Fibroblast of lung (primary cell): ENCODE data around the gene ACLY. TPM values are rescaled to one million over a fixed set of nuclear protein-coding genes. Genes with fewer than 3 reads are reported as not detected.

Experiments
- DNase-seq, 2 donors: peaks; one replicate each; pipeline versions ENCODE4 v3.0.0 to v3.0.0-alpha.2; 2010; ENCODE audit warnings: low read depth in 2 of 2
- H2AFZ ChIP-seq: 2 replicates; pipeline ENCODE4 v1.5.1; 2012; ENCODE audit warnings: low read length, control low read depth, inconsistent platforms
- H3K27ac ChIP-seq: 2 replicates; pipeline ENCODE4 v1.5.1; 2011; ENCODE audit warnings: low read length, control low read depth; ENCODE audit not compliant: insufficient read depth
- H3K27me3 ChIP-seq: 2 replicates; pipeline ENCODE4 v1.5.1; 2011; ENCODE audit warnings: mild to moderate bottlenecking, low read length; ENCODE audit not compliant: control insufficient read depth, insufficient read depth
- H3K36me3 ChIP-seq: 2 replicates; pipeline ENCODE4 v1.5.1; 2011; ENCODE audit warnings: low read length; ENCODE audit not compliant: control insufficient read depth, insufficient read depth
- H3K4me1 ChIP-seq: 2 replicates; pipeline ENCODE4 v1.5.1; 2011; ENCODE audit warnings: low read length; ENCODE audit not compliant: control insufficient read depth, insufficient read depth; ENCODE audit errors: extremely low read depth
- H3K4me2 ChIP-seq: 2 replicates; pipeline ENCODE4 v1.5.1; 2011; ENCODE audit warnings: low read length, control low read depth; ENCODE audit not compliant: insufficient read depth; ENCODE audit errors: extremely low read depth
- H3K4me3 ChIP-seq, 4 experiments: fragments of 200-600 bp in 1 of 4; sonication (generic) in 1 of 4; replicated peaks in 1 of 4; 2 replicates each; pipeline ENCODE4 v1.5.1; 2011 to 2016; ENCODE audit warnings: low read length in 4 of 4, low read depth in 3 of 4, mild to moderate bottlenecking in 3 of 4, control low read depth in 2 of 4, inconsistent platforms in 1 of 4, mixed read lengths in 1 of 4; ENCODE audit not compliant: insufficient read depth in 1 of 4; ENCODE audit errors: control extremely low read depth in 1 of 4
- H3K79me2 ChIP-seq: 2 replicates; pipeline ENCODE4 v1.5.1; 2012; ENCODE audit warnings: mild to moderate bottlenecking, low read length, inconsistent platforms; ENCODE audit not compliant: control insufficient read depth, insufficient read depth
- H3K9ac ChIP-seq: 2 replicates; pipeline ENCODE4 v1.5.1; 2011; ENCODE audit warnings: mild to moderate bottlenecking, low read length, control low read depth; ENCODE audit not compliant: insufficient read depth
- H3K9me3 ChIP-seq: 2 replicates; pipeline ENCODE4 v1.5.1; 2012; ENCODE audit warnings: low read depth, low read length; ENCODE audit not compliant: control insufficient read depth, insufficient read depth
- H4K20me1 ChIP-seq: 2 replicates; pipeline ENCODE4 v1.5.1; 2011; ENCODE audit warnings: low read length; ENCODE audit not compliant: control insufficient read depth, insufficient read depth; ENCODE audit errors: extremely low read depth
- EZH2 ChIP-seq: IDR thresholded peaks from 2 replicates; pipeline ENCODE4 v1.5.1; 2012; ENCODE audit warnings: low read length, control low read depth, mild to moderate bottlenecking; ENCODE audit errors: missing control alignments
- polyA plus RNA-seq, 2 donors: library from polyadenylated mRNA; depleted of rRNA in 1 of 2; stranded (reverse) in 1 of 2; unstranded in 1 of 2; fragments of >200 nt; gene quantifications; 2 replicates each; pipeline ENCODE4 v1.2.1, GENCODE V29; 2011 to 2012; ENCODE audit warnings: missing spikeins in 1 of 2
- total RNA-seq: library from RNA; depleted of rRNA; stranded (reverse); fragments of >200 nt; gene quantifications from 2 replicates; pipeline ENCODE4 v1.2.1, GENCODE V29; 2014
- TF ChIP-seq, protein P1 (sequence below), 2 donors: IDR thresholded peaks in 1 of 2; conservative IDR thresholded peaks in 1 of 2; 1 replicate in 1 of 2; 2 replicates in 1 of 2; pipeline ENCODE4 v1.5.1; 2011 to 2012; ENCODE audit warnings: low read length in 2 of 2, control low read depth in 1 of 2, inconsistent platforms in 1 of 2, low read depth in 1 of 2, mild to moderate bottlenecking in 1 of 2

Gene ACLY
- total and polyA plus RNA-seq, 2 donors (not counting 1 experiment from before 2014, with no cell fraction given): 225 to 312 TPM

- Histone ChIP-seq H3K27ac (peak overlapping the region; percentile 73), H2AFZ (no peak overlapping the region), H3K9me3 (no peaks in the 10 kb centered on the region), H4K20me1 (no peaks in the 10 kb centered on the region), H3K4me2 (peak overlapping the region; percentile 83), H3K36me3 (peaks cover 14% of the 10 kb centered on the region), H3K79me2 (peaks cover 37% of the 10 kb centered on the region), H3K4me3 (peak overlapping the region; percentile 78 to 97 (median 86)), H3K4me1 (peaks cover 6% of the 10 kb centered on the region), H3K27me3 (no peaks in the 10 kb centered on the region), H3K9ac (peak overlapping the region; percentile 85)
- TF ChIP-seq EZH2: no peak
- TF ChIP-seq, protein P1, sequence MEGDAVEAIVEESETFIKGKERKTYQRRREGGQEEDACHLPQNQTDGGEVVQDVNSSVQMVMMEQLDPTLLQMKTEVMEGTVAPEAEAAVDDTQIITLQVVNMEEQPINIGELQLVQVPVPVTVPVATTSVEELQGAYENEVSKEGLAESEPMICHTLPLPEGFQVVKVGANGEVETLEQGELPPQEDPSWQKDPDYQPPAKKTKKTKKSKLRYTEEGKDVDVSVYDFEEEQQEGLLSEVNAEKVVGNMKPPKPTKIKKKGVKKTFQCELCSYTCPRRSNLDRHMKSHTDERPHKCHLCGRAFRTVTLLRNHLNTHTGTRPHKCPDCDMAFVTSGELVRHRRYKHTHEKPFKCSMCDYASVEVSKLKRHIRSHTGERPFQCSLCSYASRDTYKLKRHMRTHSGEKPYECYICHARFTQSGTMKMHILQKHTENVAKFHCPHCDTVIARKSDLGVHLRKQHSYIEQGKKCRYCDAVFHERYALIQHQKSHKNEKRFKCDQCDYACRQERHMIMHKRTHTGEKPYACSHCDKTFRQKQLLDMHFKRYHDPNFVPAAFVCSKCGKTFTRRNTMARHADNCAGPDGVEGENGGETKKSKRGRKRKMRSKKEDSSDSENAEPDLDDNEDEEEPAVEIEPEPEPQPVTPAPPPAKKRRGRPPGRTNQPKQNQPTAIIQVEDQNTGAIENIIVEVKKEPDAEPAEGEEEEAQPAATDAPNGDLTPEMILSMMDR (conservative IDR thresholded peaks at IDR 0.05 in 1 of 2, IDR thresholded peaks at IDR 0.05 in 1 of 2; ENCODE audit: low read depth in 1 of 2, low read length in 2 of 2): no peak
- peak in 1 of 2 donors; percentile 17 for DNase-seq
Observed at GRCh38 chr17:41967141-41967920, 48.6 kb upstream of the ACLY start.

DNA sequence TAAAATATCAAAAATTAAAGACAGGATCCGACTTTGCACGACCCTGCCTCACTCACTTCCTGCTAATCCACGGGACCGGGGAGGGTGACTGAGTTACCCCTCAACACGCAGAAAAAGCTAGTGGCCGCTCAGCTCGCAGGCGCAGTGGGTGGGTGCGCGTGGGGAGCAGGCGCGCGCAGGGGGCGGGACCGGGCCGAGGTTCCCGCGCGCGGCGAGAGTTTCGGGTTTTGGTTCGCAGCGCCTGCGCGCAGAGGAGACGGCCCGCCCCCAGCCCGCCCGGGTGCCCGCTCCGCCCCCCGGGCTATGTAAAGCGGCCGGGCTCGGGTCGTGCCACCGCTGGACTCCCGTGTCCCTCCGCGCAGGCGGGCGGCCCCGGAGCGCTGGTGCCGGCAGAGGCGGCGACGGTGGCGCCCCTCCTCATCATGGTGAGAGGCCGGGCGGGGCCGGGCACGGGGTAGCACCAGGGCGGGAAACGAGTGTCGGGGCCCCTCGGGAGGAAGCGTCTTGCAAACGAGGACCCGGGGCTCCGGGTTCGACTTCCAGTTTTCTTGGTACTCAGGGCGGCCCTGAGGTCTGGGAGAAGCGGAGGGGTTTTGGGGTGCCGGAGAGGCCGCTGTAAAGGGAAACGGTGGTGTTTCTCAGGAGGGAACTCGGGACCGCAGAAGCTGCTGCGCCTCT lies 47.9 kb upstream of the ACLY start, which contains the start of gene CNP:
Gene CNP, plus strand, starts transcription at position 333 of the 678 bp plus-strand sequence. Its CDS starts 90 bp downstream, at position 423.
- peak within 1 kb of the TSS; percentile 80 to 97 (median 86) for H3K4me3 ChIP-seq

More for the DNA sequence above, 47.9 kb upstream of the ACLY start, which contains the start of gene CNP:
- Histone ChIP-seq H3K4me1 (peaks cover 6% of the 10 kb centered on the region), H3K36me3 (peaks cover 8% of the 10 kb centered on the region), H3K9me3 (no peaks in the 10 kb centered on the region), H3K4me2 (peak within 1 kb of the TSS; percentile 98), H3K9ac (peak within 1 kb of the TSS; percentile 85), H3K79me2 (peaks cover 31% of the 10 kb centered on the region), H3K27me3 (no peaks in the 10 kb centered on the region), H3K27ac (peak within 1 kb of the TSS; percentile 73), H4K20me1 (no peaks in the 10 kb centered on the region), H2AFZ (peak within 1 kb of the TSS; percentile 42)
- TF ChIP-seq, protein P1 (conservative IDR thresholded peaks at IDR 0.05 in 1 of 2, IDR thresholded peaks at IDR 0.05 in 1 of 2; ENCODE audit: low read depth in 1 of 2, low read length in 2 of 2): no peak
- TF ChIP-seq EZH2: no peak
- DNase-seq: peak; percentile 89 to 90
